COLO668 (cell line): ENCODE data around the gene GCLC.
A peak's percentile ranks its signal among the peaks of the same experiment; 100 is the strongest.
"Not testable (repeated sequence)": the region's sequence is repeated elsewhere in the genome, so short reads cannot be mapped to it uniquely, and the experiment has no call there.

Experiments
- DNase-seq: peaks from one replicate; lab custom pipeline; 2025; ENCODE audit not compliant: unreplicated experiment; lab: John Stamatoyannopoulos, UW

The GCLC gene

DNA sequence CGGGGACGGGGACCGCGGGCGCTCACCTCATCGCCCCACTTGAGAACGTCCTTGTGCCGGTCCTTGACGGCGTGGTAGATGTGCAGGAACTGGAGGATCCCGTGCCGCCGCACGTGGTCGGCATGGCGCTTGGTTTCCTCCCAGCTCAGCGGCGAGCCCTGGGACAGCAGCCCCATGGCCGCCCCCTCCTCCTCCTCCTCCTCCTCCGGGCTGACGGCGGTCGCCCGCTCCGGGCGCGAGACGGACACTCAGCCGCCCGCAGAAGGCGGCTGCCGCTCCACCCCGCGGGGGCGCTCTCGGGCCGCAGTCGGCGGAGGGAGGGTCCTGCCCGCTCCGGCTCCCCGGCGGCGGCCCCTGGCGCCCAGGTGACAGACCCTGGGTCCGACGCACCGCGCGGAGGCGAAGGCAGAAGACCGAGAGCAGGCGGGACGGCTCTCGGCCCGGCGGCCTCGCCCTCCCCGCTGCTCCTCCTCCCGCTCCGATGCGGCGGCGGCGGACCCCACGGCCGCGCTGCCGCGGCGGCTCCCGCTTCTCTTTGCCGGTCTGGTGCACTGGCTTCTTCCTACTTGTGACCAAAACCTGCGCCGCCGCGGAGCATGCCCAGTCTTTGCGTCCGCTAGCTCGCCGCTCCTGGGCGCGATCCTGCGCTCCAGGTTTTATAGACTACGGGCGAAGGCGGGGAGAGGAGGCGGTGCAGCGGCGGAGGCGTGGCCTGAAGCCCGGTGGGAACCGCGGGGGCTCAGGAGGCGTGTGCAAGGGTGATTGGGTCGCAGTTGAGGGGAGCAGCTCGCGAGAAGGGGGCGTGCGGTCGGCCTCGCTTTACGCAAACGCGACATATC is at the start of gene GCLC:
Gene GCLC, minus strand, starts transcription at position 632 of the 839 bp plus-strand sequence. Its CDS starts 456 bp downstream, at position 176.
- peak; percentile 89 for DNase-seq

DNA sequence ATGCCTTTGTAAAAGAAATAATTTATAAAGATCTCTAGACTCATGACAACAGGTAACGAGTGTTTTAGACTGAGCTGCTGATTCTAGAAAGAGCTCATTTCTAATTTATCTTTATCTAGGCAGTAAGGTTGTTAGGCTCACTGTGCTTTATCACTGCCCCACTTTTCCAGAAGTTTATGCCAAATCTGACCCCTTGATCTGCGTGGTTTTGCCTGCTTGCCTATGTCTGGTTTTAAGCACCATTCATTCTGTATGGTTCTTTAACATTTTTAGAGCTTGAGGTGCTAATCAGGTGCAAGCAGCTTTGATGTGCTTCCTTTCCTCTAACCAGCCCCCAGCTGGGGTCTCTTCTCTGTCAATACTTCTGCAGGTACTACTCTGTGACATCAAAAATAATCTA is 49.7 kb upstream of the GCLC start:
- DNase-seq, result no peak

DNA sequence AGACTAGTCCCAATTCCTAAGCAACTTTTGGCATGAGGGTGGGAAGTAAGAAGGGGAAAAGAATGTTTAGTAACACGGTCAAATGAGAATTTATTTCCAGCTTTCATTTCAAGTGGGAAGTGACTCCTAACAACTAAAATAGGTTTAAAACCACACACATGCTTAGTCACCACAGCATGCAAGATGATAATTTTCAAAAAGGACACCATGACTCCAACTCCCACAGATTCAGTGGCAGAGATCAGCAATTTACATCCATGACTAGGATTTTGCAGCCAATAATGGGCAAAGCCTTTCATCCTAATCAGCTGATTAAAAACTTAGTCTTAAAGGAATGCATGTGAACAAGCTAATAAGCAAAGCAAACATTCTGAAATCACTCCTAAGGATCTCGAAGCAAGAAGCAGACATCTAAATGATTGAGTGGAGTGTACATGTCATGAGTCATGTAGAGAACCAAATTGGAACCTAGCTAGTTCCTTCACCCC is 48.1 kb upstream of the GCLC start:
- DNase-seq, result no peak

DNA sequence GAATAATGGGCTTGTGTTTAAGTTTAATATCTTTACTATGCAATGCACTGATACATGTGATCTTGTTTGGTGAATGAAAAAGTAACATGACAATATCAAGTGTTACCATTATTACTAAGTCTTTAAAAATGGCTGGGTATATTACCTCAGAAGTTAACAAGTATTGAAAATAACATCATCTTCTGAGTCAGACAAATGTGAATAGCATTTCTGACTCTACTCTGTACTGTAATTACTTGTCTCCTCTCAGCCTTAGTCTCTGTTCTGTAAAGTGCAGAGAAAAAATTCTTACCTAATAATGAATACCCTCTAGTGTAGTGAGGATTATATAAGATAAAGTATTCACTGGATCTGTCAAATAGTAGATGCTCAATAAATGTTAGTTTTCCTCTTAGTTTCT is 47.0 kb upstream of the GCLC start:
- DNase-seq, result no peak

DNA sequence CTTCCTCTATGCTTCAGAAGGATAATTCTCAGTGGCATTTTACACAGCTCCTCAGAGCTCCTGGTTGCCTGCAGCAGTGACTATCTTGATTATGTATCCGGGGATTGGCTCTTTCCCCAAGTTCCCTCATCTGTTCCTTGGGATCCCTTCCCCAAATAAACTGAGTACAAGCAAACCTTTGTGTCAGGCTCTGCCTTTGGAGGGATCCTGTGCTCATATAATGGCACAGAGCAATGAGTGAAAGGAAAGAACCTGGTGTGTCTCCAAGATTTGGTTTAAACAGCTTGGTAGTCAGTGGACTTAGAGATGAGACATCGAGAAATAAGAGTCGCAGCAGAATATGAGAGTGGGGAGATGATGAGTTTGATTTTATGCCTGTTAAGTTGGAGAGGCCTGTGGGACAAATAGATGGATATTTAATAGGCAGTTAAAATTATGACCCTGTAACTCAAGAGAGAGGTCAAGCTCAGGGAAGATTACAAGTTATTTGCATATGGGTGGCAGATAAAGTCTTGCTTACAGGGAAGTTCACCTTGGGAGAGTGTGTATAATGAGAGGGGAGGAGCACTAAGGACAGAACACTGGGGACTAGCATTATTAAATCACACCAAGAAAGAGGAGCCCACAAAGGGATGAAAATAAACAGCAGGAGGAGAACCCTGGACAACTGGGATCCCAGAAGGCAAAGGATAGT is 44.1 kb upstream of the GCLC start:
- DNase-seq, result no peak

DNA sequence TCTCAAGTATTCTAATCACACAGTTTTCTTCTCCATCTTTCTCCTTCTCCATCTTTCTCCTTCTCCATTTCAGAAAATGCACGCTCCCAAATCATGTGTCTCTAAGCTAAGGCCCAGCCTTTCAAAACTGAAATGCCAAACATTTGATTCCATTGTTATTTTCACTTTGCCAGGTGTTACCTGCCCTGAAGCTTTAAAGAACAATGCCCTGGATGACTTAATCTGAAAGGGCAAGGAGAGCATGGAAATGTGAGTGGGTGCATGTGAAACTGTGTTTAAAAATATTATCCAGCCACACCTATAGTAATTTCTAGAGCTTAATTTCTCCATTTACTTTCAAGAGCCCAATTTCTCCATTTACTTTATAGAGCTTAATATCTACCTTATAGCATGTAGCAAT is 42.4 kb upstream of the GCLC start:
- DNase-seq, result no peak

DNA sequence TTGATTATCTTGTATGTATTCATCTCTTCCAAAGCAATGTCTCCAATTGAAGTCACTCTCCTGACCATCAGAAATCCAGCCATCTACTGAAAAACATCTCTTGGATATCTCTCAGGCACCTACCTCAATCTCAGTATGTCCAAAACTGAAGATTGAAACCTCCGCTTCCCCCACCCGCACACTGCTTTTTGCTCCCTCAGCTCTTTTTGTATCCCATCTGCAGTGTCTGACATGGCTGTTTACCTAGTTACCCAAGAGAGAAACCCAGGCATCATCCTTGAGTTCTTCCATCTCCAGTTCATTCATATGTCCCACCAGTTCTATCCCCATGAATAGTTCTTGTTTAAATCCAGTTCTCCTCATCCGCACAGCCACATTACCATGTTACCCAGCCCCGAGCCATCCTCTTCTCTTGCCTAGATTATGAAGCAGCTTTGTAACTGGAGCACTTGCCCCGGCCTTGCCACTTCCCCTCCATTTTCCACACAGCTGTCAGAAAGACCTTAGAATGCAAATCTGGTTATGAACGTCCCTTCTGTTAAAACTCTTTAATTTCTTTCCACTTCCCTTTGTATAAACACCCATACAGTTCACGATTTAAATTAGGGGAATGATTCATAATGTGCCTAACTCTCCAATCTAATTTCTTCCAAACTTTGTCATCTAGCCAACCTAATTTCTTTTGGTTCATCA is 40.5 kb upstream of the GCLC start:
- DNase-seq, result no peak

DNA sequence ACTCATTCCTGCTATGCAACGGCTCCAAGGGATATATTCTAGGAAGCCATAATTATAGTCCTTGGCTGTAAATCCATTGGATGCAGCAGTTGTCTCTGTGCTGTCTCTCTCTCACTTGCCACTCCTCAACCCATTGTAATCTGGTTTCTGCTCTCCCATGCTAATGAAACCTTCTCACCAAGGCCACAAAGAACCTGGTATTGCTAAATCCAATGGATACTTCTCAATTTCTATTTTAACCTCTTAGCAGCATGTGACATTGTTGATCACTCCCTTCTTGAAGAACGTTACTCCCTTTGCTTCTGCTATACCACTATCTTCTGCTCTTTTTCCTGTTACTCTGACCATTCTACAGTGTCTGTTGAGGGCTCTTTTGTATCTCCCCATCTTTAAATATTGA is 39.8 kb upstream of the GCLC start:
- no peak for DNase-seq

DNA sequence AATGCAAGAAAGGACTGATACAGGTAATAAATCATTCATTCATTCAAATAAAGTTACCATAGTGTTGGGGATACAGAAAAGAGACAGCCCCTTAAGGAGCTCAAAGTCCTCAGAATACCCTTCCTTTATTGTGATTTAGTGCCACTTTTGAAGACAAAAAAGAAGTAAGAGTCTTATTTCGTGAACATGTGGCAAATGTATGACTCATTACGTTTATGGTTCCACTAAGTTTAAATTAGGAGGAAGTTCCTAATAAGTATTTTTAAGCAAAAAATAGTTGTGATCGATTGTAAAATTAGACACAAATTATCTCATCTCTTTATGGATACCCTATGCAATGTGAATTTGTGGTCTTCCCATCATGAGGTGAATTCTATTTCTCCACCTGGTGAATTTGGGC is 38.5 kb upstream of the GCLC start:
- no peak for DNase-seq

DNA sequence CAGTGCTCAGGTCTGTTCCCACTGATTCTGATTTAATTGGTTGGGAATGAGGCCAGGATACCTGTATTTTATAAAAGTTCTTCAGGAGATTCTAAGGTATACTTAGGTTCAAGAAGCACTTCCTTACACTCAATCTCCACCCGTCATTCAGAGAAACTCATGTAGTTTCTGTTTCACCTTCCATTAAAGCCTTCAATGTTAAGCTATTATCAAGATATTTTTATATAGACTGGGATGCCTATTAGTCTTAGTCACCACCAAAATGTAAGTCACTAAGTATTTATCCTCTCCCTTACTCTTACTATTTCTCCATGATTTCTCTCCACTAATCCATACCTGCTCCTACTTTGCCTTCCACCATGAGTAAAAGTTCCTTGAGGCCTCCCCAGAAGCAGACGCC is 38.1 kb upstream of the GCLC start:
- no peak for DNase-seq

DNA sequence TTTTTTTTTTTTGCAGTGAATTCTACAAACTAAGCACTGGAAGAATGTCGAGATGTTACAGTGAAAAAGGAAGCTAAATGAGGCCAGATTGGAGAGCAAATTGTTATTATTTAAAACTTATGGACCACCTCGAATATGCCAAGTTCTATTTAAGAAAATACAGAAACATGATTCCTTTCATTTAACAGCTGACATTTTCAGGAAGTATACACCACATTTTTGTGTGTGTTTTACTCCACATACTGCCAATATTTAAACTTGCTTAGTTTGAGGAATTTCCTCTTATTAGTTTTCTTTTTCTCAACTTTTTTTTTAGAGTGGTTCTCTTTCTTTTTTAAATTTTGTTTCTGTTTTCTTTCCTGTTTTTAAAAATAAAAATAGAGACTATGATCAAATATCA is 37.0 kb upstream of the GCLC start:
- no peak for DNase-seq

DNA sequence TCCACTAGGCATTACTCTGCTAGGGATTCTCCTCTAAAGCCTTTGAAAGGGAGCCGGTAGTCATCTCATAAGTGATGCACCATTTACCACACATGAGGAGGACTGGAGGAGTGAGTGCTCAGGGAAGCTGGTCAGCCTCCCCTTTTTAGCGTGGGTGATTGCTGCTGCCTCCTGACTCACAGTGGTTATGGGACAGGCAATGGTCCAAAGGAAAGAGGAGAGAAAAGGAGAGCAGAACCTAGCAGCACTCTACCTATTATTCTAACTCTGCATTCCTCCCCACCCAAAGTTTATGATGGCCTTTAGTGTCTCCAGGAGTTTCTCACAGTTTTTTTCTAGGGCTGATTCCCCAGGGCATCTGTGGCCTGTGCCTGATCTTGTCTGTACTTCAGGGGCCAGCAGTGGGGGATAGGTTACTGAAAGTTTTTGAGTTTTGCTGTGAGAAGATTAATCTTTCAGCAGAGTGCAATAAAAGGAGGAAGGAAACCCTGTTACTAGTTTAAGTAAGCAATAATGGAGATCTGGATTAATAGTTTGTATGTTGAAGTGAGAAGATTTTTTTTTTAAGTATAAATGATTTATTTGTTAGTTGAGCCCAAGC is 36.4 kb upstream of the GCLC start:
- DNase-seq, result no peak

DNA sequence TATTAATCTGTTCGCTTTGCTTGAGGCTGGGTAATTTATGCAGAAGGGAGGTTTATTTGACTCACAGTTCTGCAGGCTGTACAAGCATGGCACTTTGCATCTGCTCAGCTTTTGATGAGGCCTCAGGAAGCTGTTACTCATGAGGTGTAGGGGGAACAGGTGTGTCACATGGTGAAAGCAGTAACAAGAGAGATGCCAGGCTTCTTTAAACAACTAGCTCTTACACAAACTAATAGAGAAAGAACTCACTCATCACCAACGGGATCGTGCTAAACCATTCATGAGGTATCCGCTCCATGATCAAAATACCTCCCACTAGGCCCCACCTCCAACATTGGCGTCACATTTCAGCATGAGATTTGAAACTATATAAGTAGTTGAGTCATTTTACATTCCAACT is 34.4 kb upstream of the GCLC start:
- DNase-seq, result no peak

DNA sequence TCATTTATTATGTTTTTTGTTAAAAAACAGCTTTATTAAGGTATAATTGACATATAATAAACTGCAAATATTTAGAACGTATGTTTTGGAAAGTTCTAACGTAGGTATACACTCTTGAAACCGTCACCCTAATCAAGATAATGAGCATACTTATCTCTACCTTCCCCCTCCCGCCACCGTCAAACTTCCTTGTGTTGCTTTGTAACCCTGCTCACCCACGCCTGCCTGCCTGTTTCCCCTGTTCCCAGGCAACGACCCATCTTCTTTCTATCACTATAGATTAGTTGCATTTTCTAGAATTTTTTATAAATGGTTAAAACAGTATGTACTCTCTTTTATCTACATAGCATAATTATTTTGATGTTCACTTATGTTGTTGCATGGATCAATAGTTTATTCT is 33.5 kb upstream of the GCLC start:
- DNase-seq, result no peak

DNA sequence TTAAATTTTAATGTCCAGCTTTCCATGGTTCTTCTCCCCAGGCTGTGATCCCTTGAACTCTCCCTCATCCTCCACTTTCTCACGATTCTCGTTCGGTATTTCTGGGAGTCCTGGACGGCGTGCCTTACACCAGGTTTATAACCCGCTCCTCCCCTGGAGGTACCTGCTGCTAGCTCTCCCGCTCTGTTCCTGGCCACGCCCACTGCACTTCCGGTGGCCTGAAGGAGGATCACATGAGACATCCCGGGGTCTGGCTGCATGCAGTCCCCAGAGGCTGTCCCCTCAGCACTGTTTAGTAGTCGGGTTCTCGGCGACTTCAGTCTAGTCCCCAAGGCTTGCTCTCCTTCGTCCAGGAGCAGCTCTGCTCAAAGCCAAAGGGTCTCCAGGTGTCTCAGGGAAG is 28.4 kb upstream of the GCLC start:
- no peak for DNase-seq

DNA sequence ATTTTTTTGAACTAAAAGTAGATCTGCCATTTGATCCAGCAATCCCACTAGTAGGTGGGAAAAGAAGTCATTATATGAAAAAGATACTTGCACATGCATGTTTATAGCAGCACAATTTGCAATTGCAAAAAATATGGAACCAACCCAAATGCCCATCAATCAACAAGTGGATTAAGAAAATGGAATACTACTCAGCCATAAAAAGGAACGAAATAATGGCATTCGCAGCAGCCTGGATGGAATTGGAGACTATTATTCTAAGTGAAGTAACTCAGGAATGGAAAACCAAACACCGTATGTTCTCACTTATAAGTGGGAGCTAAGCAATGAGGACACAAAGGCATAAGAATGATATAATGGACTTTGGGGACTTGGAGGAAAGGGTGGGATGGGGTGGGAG is 27.5 kb upstream of the GCLC start:
- DNase-seq, result not testable (repeated sequence)

DNA sequence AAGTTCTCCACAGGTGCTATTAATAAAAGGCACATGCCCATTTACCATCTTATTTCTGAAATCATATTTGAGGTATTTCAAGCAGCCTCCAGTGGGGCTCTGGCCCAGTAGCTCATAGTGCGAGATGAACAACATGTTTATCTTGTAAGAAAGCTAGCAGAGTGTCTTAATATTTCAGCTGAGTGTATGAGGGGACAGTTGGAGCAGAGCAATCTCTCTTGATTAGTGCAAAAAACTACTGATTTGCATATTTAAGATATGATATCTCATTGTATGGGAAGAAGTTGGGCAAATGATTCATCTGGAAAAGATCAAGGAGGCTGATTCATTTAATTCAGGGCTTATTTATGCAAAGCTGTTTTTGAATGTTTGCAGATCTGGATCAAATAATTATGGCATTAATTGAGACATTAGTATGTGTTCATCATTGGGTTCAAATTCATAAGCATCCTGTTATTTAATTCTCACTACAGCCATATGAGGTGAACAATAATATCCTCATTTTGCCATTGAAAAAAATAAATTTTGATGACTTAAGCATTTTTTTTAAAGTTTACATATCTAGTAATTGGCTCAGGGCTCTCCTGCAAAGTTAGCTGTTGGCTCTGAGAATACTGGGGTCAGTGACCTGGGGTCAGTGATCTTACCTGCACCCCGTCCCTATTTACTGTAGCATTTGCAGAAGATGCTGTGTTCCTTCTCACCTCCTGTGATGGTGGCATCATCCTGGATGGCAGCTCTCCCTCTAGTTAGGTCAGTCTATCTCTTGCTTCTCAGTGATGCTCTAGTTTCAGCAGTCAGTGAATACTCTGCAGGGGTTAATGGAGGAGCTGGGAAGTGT is 24.1 kb upstream of the GCLC start:
- DNase-seq, result no peak

DNA sequence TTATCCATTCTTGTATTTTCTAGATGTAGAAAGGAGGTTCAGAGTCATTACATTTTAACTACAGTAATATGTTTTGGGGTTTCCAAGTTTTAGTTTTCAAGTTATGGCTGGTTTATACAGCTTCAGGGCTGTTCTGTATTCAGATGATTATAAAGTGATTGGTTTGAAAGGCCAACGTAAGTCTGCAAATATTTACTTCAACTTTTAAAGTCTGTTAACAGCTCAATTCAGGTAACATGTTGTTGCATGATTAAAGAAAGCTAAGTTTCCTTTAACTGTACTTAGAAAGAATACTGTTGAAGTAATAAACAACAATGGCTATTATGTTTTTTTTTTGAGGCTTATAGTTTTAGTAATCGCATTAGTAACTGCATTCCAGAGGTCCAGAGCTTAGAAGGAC is 22.8 kb upstream of the GCLC start:
- DNase-seq, result no peak

DNA sequence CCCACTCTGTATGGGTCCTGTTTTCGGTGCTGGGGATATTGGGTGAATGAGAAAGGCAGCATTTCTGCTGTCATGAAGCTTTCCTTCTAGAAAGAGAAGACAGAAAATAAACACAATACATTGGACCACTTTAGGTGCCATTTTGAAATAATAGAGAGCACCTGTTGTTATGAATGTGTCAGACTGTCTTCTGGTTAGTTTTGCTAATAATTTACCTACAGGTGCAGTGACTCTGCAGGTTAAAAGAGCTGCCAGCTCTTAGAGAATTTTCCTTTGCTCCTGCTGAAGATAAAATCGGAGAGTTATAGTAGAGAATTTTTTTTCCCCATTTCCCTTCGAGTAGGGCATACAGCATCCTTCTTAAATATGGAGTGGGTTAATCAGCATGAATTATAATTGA is 21.9 kb upstream of the GCLC start:
- DNase-seq, result peak; percentile 3

DNA sequence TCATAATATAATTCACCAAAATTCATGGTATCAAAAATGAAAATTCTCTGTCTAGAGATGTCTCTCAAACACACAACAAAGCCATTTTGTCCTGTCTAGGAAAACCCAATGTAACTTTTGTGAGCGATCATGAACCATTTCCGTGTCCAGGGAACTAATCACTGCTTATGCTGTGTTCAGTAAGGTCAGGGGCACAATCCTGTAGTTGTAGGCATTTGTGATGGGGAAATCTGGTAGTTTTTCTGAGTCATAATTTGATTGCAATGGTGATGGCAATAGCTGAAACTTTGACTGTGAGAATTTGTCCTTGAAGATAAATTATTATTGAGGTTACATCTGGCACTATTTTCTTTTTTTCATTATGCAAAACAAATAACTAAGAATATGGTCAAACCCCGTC is 21.0 kb upstream of the GCLC start:
- DNase-seq, result no peak
